22Rv1 (cell line): ENCODE data around the gene MAPK8IP2.

Experiments
- CTCF ChIP-seq: fragments of 450-650 bp; IDR thresholded peaks from 2 replicates; pipeline ENCODE4 v1.5.1; 2017; ENCODE audit warnings: mild to moderate bottlenecking
- ZFX ChIP-seq: fragments of 450-650 bp; IDR thresholded peaks from 2 replicates; pipeline ENCODE4 v1.6.1; 2017; ENCODE audit warnings: antibody characterized with exemption, borderline replicate concordance

DNA sequence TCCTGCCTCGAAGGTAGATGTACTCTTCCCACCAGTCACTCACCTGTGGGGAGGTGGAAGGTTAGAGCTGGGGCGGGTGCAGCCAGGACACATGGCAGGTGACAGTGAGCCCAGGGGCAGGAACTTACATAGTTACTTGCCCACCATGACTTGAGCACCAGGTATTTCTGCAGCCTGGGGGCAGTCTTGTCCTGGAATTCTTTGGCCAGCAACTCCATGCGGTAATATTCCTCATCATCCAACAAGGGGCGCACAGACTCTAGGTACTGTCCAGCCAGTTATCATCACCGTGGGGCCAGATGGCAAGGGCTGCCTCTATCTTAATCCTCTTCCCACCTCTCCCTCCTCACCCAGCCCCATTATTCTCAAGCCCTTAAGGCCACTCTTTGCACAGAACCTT is 24.5 kb upstream of the MAPK8IP2 start:
- no peak for TF ChIP-seq CTCF
- no peak for TF ChIP-seq ZFX
